GM19238 (cell line): ENCODE data around the gene RTN4R.
"Not testable (repeated sequence)": the region's sequence is repeated elsewhere in the genome, so short reads cannot be mapped to it uniquely, and the experiment has no call there.

Experiments used
- DNase-seq: peaks from one replicate; pipeline ENCODE4 v3.0.0; 2011; ENCODE audit warnings: low spot score; ENCODE audit not compliant: insufficient read length

RTN4R gene

DNA sequence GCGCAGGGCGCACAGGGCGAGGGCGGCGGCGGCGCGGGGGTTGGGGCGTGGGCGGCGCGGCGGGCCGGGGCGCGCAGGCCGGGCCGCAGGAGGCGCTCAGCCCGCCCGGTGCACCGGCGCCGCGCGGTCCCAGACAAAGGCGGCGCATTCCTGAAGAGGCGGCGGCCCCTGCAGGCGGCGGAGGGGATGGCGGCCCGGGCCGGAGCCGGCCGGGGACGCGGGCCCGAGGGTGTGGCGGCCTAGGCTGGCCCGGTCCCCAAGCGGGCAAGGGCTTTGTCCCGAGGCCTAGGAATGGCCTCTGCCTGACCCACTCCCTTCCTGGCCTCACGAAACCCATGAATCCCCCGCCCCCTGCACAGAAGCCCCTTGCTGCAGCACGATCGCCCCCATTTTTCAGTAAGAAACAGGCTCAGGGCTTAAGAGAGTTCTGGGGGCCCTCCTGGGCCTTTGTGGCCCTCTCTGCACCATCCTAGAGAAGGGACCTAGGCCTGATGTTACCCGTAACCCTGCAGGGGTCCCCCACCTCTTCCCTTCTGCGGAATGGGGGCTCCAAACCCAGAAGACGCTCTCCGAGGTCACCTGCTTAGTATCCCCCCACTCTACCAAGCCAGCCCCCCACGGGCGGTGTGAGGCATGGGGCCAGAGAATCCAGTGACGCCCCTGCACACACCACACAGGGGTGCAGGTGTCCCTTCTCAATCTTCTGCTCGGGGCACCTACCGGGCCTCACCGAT is at the start of gene RTN4R:
Gene RTN4R (minus strand): TSS at position 40 of the 734 bp plus-strand sequence. CDS start 226 bp downstream, outside the sequence.
- DNase-seq: peak; percentile 71

DNA sequence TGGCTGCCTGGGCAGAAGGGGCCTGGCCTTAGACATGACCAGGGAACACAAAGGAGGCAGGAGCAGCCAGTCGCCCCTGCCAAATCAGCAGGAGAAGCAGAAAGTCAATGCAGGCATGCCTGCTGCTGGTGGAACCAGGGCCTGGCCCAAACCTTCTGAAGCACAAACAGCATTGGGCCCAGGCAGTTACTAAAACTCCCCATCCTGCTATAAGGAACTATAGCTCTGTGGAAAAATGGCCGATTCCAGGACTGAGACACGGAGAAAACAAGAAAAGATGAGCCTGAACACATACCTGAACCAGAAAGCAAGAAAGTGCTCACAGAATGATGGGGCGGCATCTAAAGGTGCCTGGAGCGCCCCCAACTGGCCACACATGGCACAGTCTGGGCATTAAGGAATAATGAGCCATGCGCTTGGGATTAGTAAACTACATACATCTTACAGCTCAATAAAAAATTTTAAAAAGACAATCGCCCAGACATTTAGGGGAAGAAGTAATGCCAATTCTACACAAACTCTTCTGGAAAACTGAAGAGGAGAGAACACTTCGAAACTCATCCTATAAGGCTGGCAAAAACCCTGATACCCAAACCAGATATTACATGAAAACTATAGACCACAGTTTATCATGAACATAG is 49.4 kb upstream of the RTN4R start:
- not testable (repeated sequence) for DNase-seq

GRCh38 chr22:20316844-20317401 is 48.8 kb upstream of the RTN4R start:
- no peak for DNase-seq

- no peak for DNase-seq
Observed at GRCh38 chr22:20316217-20316843, 48.2 kb upstream of the RTN4R start.

- DNase-seq: no peak
Observed at GRCh38 chr22:20315337-20316216, 47.5 kb upstream of the RTN4R start.

GRCh38 chr22:20314741-20315336 is 46.7 kb upstream of the RTN4R start:
- not testable (repeated sequence) for DNase-seq

- not testable (repeated sequence) for DNase-seq
Observed at GRCh38 chr22:20314206-20314605, 46.1 kb upstream of the RTN4R start.

DNA sequence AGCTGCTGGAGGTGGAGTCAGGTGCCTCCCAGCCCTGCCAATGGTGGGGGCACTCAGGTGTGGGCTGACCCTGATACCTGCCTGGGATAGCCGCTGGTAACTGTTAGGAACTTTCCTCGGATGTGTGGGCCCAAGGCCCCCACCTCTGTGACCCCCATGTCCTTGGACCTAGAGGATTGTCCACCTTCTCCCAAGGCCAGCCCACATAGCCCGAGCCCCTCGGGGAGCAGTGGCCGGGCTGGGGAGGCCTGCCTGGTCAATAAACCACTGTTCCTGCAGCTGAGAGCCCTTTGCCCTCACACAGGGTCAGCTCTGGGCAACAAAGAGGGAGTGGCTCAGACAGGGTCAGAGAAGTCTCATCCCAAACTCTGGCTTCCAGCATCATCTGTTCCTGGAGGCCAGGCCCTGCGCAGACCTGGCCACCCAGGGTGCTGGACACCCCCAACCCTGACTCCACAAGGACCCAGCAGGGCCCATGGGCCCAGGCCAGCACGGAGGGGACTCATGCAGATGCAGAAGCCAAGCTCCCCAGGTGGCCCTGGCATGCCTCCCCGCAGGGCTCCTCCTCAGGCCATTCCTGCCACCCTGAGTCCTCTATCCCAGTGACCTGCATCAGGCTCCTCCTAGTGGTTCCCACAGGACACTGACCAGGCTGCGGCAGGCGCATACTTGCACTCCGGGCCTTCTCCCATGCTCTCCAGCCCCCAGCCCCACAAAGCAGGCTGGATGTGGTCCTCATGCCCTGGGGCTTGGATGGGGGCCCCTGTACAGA is 45.4 kb upstream of the RTN4R start:
- DNase-seq: not testable (repeated sequence)

- DNase-seq: no peak
Observed at GRCh38 chr22:20312396-20313191, 44.5 kb upstream of the RTN4R start.

DNA sequence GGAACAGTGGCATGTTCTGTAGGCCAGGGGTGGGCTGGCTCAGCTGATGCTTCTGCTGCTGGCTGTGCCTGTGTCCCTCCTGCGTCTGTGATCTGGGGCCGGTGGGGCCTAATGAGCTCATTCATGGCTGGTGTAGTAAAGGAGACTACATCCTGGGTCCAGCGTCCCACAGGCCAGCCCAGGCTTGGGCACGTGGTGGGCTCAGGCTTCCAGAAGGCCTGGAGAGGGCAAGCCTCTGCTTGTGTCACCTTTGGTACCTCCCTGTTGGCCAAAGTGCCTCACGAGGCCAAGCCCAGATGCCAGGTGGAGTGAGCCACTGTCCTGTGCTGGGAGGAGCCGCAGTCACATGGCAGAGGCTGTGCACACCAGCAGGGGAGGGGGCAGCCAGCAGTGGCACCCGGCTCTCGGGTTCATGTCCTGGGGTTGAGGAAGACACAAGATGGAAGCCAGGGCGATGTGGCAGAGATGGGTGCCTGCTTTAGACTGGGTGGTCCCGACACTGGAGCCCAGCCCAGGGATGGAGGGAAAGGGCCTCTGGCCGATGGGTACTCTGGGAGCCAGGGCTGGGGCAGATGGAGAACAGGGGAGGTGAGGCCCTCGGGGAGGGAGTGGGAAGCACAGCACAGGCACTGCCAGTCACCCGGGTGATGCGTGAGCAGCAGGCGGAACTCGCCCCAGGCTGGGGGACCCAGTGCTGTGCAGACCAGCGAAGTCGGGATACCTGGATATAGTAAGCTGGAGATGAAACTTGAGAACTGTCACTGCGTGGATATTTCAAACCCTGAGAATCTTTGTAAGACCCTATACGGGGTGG is 43.3 kb upstream of the RTN4R start:
- not testable (repeated sequence) for DNase-seq

DNA sequence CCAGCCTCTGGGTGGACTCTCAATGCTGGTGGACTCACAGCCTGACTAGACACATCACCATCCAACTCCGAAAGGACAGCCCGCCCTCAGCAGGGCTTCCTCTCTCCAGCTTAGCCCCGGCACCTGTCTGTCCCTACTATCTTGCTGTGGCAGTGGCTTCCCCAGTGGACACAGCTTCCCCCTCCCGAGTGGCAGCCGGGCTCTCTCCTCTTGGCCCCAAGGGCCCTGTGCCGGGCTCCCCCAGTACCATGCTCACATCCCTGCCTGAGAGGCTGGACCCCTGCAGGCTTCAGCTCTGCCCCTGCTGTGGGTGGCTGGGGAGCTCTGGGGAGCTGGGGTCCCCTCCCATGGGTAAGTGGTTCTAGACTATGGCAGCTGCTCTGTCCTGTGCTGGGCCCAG is 42.7 kb upstream of the RTN4R start:
- DNase-seq: not testable (repeated sequence)

GRCh38 chr22:20310180-20310579 is 42.1 kb upstream of the RTN4R start:
- DNase-seq: not testable (repeated sequence)

GRCh38 chr22:20308806-20309650 is 40.9 kb upstream of the RTN4R start:
- DNase-seq: not testable (repeated sequence)

GRCh38 chr22:20307448-20308447 is 39.6 kb upstream of the RTN4R start:
- not testable (repeated sequence) for DNase-seq

DNA sequence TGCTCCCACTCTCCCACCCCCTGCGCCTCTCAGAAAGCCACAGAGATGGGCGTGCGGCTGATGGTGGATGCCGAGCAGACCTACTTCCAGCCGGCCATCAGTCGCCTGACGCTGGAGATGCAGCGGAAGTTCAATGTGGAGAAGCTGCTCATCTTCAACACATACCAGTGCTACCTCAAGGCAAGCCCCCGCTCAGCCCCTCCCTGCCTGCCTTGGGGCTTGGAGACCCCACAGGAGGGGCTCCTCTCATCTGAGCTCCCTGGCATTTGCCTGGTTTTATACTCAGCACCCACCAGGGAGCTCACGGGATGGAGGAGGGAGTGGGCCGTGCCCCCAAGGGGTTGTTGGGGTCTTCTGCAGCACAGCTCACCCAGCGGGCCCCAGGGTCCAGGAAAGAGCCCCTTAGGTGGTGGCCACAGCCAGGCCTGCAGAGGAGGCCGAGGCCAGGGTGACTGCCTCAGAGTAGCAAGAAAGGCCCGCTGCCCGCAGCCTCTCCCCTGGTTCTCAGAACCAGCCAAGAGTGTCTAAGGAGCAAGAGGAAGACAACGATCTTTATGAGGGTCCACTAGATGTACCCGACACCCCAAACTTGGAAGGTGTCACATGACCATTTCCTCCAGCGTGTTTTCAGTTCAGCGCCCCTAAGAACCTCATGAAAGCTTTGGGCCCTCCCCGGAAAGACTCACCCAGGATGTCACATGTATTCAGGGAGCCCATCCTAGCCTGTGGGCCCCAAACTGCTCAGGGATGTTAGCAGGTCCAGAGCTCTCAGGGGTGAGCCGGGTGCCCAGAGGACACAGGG is 38.7 kb upstream of the RTN4R start:
- DNase-seq: not testable (repeated sequence)
